ENCODE data around the gene DUSP8.
"Not testable (repeated sequence)": the region's sequence is repeated elsewhere in the genome, so short reads cannot be mapped to it uniquely, and the experiment has no call there.

DNA sequence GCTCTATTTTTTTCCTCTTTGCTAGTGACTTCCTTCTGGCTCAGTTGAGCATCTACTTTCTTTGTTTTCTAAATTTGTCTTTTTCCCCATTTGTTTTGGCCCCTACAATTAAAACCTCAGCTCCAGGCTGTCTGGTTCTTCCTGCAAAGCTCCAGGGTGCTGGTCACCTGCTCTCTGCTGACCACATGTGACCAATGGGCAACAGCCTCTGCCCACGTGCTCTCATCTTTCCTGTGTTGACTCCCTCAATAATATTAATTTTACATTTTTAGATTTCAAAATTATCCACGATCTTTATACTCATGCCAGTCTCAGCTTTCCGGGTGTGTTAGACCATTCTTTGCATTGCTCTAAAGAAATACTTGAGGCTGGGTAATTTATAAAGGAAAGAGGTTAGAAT lies 26.3 kb upstream of the DUSP8 start:
- TF ChIP-seq, protein P1, sequence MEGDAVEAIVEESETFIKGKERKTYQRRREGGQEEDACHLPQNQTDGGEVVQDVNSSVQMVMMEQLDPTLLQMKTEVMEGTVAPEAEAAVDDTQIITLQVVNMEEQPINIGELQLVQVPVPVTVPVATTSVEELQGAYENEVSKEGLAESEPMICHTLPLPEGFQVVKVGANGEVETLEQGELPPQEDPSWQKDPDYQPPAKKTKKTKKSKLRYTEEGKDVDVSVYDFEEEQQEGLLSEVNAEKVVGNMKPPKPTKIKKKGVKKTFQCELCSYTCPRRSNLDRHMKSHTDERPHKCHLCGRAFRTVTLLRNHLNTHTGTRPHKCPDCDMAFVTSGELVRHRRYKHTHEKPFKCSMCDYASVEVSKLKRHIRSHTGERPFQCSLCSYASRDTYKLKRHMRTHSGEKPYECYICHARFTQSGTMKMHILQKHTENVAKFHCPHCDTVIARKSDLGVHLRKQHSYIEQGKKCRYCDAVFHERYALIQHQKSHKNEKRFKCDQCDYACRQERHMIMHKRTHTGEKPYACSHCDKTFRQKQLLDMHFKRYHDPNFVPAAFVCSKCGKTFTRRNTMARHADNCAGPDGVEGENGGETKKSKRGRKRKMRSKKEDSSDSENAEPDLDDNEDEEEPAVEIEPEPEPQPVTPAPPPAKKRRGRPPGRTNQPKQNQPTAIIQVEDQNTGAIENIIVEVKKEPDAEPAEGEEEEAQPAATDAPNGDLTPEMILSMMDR (IDR thresholded peaks at IDR 0.05; ENCODE audit: insufficient read depth, low read length): not testable (repeated sequence)
- TF ChIP-seq, protein P2, sequence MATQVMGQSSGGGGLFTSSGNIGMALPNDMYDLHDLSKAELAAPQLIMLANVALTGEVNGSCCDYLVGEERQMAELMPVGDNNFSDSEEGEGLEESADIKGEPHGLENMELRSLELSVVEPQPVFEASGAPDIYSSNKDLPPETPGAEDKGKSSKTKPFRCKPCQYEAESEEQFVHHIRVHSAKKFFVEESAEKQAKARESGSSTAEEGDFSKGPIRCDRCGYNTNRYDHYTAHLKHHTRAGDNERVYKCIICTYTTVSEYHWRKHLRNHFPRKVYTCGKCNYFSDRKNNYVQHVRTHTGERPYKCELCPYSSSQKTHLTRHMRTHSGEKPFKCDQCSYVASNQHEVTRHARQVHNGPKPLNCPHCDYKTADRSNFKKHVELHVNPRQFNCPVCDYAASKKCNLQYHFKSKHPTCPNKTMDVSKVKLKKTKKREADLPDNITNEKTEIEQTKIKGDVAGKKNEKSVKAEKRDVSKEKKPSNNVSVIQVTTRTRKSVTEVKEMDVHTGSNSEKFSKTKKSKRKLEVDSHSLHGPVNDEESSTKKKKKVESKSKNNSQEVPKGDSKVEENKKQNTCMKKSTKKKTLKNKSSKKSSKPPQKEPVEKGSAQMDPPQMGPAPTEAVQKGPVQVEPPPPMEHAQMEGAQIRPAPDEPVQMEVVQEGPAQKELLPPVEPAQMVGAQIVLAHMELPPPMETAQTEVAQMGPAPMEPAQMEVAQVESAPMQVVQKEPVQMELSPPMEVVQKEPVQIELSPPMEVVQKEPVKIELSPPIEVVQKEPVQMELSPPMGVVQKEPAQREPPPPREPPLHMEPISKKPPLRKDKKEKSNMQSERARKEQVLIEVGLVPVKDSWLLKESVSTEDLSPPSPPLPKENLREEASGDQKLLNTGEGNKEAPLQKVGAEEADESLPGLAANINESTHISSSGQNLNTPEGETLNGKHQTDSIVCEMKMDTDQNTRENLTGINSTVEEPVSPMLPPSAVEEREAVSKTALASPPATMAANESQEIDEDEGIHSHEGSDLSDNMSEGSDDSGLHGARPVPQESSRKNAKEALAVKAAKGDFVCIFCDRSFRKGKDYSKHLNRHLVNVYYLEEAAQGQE (IDR thresholded peaks at IDR 0.05; ENCODE audit: insufficient replicate concordance, low read depth): not testable (repeated sequence)
